OCI-LY7 (cell line): ENCODE measurements around the gene UQCRQ. TPM values are rescaled to one million over a fixed set of nuclear protein-coding genes. Genes with fewer than 3 reads are reported as not detected.

Experiments used
- BruUV-seq: library from RNA; stranded (reverse); fragments of 400-500 nt; replicated peaks from 2 replicates; lab custom pipeline; 2021; lab: Mats Ljungman, UMichigan
- CTCF ChIA-PET: fragments of 300-600 bp; sonication (Branson Sonifier 250); formaldehyde crosslinking; loops from one replicate; lab custom pipeline; 2022; ENCODE audit warnings: antibody characterized with exemption; ENCODE audit not compliant: unreplicated experiment; lab: Charles Lee
- POLR2A ChIA-PET: fragments of 300-600 bp; sonication (Branson Sonifier 250); formaldehyde crosslinking; loops from one replicate; lab custom pipeline; 2022; ENCODE audit warnings: antibody characterized with exemption; lab: Charles Lee
- DNase-seq: peaks from one replicate; pipeline ENCODE4 v3.0.0-alpha.2; 2015; ENCODE audit warnings: low spot score
- H2AFZ ChIP-seq: fragments of 200-600 bp; sonication (generic), shearing (Covaris generic); 2 replicates; pipeline ENCODE4 v1.6.1; 2014; ENCODE audit warnings: mild to moderate bottlenecking, antibody characterized with exemption, low read length, moderate library complexity
- H3K27ac ChIP-seq: fragments of 200-600 bp; sonication (generic); 2 replicates; pipeline ENCODE4 v1.5.1; 2014; ENCODE audit warnings: mixed run types, low read depth, mild to moderate bottlenecking, moderate library complexity, low read length, inconsistent platforms; ENCODE audit not compliant: poor library complexity, severe bottlenecking
- H3K36me3 ChIP-seq: fragments of 200-600 bp; sonication (generic); 2 replicates; pipeline ENCODE4 v1.6.1; 2014; ENCODE audit warnings: mild to moderate bottlenecking, antibody characterized with exemption, low read length, moderate library complexity, mixed read lengths; ENCODE audit not compliant: insufficient read depth
- H3K4me1 ChIP-seq: fragments of 200-600 bp; sonication (generic); 2 replicates; pipeline ENCODE4 v1.5.1; 2014; ENCODE audit warnings: mild to moderate bottlenecking, low read length; ENCODE audit not compliant: insufficient read depth, poor library complexity, severe bottlenecking
- H3K4me2 ChIP-seq: fragments of 200-600 bp; sonication (generic); 2 replicates; pipeline ENCODE4 v1.6.1; 2014; ENCODE audit warnings: mild to moderate bottlenecking, low read length
- H3K4me3 ChIP-seq: fragments of 200-600 bp; sonication (generic); 2 replicates; pipeline ENCODE4 v1.5.1; 2014; ENCODE audit warnings: mild to moderate bottlenecking, low read depth, low read length; ENCODE audit not compliant: poor library complexity, severe bottlenecking
- H3K79me2 ChIP-seq: fragments of 200-600 bp; sonication (generic); 2 replicates; pipeline ENCODE4 v1.6.1; 2016; ENCODE audit warnings: low read depth, mild to moderate bottlenecking, low read length, moderate library complexity, mixed read lengths; ENCODE audit not compliant: insufficient read depth
- H3K9me2 ChIP-seq: fragments of 200-600 bp; sonication (generic); 2 replicates; pipeline ENCODE4 v1.6.1; 2016; ENCODE audit warnings: mild to moderate bottlenecking, low read length, mixed read lengths; ENCODE audit not compliant: insufficient read depth
- H3K9me3 ChIP-seq: fragments of 200-600 bp; sonication (generic); 2 replicates; pipeline ENCODE4 v1.6.1; 2014; ENCODE audit warnings: mild to moderate bottlenecking, mixed run types, low read length, mixed read lengths
- H4K20me1 ChIP-seq: fragments of 200-600 bp; sonication (generic); 2 replicates; pipeline ENCODE4 v1.6.1; 2014; ENCODE audit warnings: mild to moderate bottlenecking, antibody characterized with exemption, low read length, moderate library complexity, mixed read lengths; ENCODE audit not compliant: insufficient read depth
- EZH2phosphoT487 ChIP-seq: fragments of 200-600 bp; sonication (generic); IDR thresholded peaks from 2 replicates; pipeline ENCODE4 v1.6.1; 2018; ENCODE audit warnings: low read depth, borderline replicate concordance, mild to moderate bottlenecking, mixed run types, antibody characterized with exemption, low read length, moderate library complexity, mixed read lengths
- intact Hi-C: fragments of 100-400 bp; cut with micrococcal nuclease; formaldehyde crosslinking; loops from one replicate; pipeline ENCODE4 v1.10.0; 2022; ENCODE audit not compliant: unreplicated experiment
- total RNA-seq, 2 experiments: library from RNA; depleted of rRNA in 1 of 2; stranded (reverse); fragments of >200 nt in 1 of 2; shearing (Covaris generic) in 1 of 2; gene quantifications; 2 replicates each; pipeline ENCODE4 v1.2.3, GENCODE V29; 2014 to 2022
- TF ChIP-seq, protein P1 (sequence below): fragments of 200-600 bp; sonication (generic); conservative IDR thresholded peaks from 2 replicates; pipeline ENCODE4 v1.5.1; 2014; ENCODE audit warnings: mild to moderate bottlenecking, antibody characterized with exemption, low read length, moderate library complexity, mixed read lengths

The UQCRQ gene
- total RNA-seq, 2 experiments from 2014 or later, result 140 to 310 TPM

DNA sequence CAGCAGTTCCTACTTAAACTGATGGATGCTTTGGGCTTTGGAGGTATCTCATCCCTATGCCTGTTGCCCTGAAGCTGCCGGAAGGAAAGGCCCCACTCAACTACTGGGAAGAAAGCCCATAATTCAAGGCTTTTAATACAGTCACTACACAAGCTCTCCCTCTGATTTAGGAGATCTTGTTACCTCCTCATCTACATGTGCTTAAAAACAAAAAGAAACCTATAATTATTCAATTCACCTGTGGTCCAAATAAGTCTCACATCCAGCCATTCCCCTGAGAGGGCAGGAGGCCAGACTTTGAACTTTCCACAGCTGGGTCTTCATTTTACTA, 6.3 kb downstream of the UQCRQ start:
- H3K4me2 ChIP-seq, result no peak overlapping the region
- ChIA-PET CTCF (no interaction called here), POLR2A (interaction anchor here (1.0 to 1.3 kb wide), 2 partner anchors 9 to 23 kb away, joined by 3 read pairs; no protein-coding TSS in a partner anchor)

DNA sequence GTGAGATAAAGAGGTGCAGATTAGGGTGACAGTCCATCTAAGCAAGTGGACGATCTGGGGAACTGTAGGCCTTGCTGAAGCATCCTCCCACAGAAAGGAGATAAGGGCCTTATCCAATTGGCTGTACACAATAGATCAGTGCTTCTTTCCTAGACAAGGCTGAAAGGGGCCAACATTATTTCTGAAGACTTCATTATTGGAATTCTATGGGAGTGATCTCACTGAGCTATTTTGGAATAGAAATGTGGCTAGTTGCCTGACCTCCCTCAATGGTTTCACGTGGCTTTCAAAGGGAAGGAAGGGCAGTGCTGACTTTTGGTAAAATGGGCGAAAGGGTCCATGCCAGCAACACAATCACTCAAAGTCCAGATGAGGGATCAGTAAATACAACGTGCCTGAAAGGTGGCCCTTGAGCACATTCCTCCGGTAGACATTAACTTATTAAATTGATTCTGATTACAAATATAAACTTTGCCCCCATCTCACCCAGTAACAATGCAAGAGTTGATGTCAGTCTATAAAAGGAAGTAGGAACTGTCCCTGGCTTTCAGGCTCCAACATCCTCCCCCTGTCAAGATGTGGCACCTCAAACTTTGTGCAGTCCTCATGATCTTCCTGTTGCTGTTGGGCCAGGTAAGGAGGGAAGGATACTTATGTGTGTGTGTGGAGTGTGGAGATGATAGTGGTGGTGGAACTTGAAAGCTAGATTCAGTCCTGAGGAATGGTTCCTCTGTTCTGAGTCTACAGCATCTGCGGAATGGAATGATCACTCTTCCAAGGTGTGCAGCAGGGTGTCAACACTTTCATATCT, 6.9 kb downstream of the UQCRQ start, which contains the start of gene LEAP2:
TSS of gene LEAP2 (plus strand) at position 550 of the 811 bp plus-strand sequence. CDS start at position 577, 27 bp downstream.
- ChIA-PET POLR2A (interaction anchor here (1.3 kb wide), 1 partner anchor 10 kb away, joined by 3 read pairs; no protein-coding TSS in a partner anchor), CTCF (no interaction called here)
- H3K4me2 ChIP-seq, result no peak within 1 kb of the TSS
- no peak within 1 kb of the TSS for H2AFZ ChIP-seq
- H3K36me3 ChIP-seq, result peaks cover 81% of the 10 kb centered on the region
- H3K9me2 ChIP-seq, result no peaks in the 10 kb centered on the region
- intact Hi-C loops, result no loop called here
- no peak within 1 kb of the TSS for H3K4me3 ChIP-seq
- DNase-seq, result no peak
- H4K20me1 ChIP-seq, result no peaks in the 10 kb centered on the region
- H3K27ac ChIP-seq, result no peak within 1 kb of the TSS
- no peaks in the 10 kb centered on the region for H3K79me2 ChIP-seq
- BruUV-seq, result no TSS peak
- no peaks in the 10 kb centered on the region for H3K9me3 ChIP-seq
- no peak for TF ChIP-seq EZH2phosphoT487
- TF ChIP-seq, protein P1, sequence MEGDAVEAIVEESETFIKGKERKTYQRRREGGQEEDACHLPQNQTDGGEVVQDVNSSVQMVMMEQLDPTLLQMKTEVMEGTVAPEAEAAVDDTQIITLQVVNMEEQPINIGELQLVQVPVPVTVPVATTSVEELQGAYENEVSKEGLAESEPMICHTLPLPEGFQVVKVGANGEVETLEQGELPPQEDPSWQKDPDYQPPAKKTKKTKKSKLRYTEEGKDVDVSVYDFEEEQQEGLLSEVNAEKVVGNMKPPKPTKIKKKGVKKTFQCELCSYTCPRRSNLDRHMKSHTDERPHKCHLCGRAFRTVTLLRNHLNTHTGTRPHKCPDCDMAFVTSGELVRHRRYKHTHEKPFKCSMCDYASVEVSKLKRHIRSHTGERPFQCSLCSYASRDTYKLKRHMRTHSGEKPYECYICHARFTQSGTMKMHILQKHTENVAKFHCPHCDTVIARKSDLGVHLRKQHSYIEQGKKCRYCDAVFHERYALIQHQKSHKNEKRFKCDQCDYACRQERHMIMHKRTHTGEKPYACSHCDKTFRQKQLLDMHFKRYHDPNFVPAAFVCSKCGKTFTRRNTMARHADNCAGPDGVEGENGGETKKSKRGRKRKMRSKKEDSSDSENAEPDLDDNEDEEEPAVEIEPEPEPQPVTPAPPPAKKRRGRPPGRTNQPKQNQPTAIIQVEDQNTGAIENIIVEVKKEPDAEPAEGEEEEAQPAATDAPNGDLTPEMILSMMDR, result no peak
- no peaks in the 10 kb centered on the region for H3K4me1 ChIP-seq

More for the DNA sequence above, 6.3 kb downstream of the UQCRQ start:
- Histone ChIP-seq H3K9me3 (no peaks in the 10 kb centered on the region), H2AFZ (no peak overlapping the region), H3K36me3 (peaks cover 81% of the 10 kb centered on the region), H3K27ac (no peak overlapping the region), H3K9me2 (no peaks in the 10 kb centered on the region), H4K20me1 (no peaks in the 10 kb centered on the region), H3K4me3 (no peak overlapping the region), H3K4me1 (peaks cover 5% of the 10 kb centered on the region), H3K79me2 (peaks cover 1% of the 10 kb centered on the region; the same call in 1 of the 2 replicates)
- DNase-seq, result no peak
- TF ChIP-seq, protein P1, result no peak
- no peak for TF ChIP-seq EZH2phosphoT487
- intact Hi-C loops, result no loop called here
- no TSS peak for BruUV-seq

DNA sequence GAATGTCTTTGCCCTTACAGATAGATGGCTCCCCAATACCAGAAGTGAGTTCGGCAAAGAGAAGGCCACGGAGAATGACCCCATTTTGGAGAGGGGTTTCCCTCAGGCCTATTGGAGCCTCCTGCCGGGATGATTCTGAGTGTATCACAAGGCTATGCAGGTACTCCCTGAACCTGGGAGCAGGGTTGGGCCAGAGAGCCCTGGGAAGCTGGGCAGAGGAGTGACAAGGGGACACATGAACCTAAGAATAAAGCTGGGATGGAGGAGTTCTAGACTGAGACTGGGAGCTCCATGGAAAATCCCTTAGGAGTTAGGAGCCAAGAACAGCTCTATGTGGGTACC, 7.5 kb downstream of the UQCRQ start:
- no TSS peak for BruUV-seq
- intact Hi-C loops, result no loop called here
- H3K36me3 ChIP-seq, result peaks cover 81% of the 10 kb centered on the region
- no peaks in the 10 kb centered on the region for H3K9me3 ChIP-seq
- no peak overlapping the region for H3K4me3 ChIP-seq
- no peak overlapping the region for H3K27ac ChIP-seq
- H3K9me2 ChIP-seq, result no peaks in the 10 kb centered on the region
- H3K79me2 ChIP-seq, result no peaks in the 10 kb centered on the region
- TF ChIP-seq, protein P1, result no peak
- TF ChIP-seq EZH2phosphoT487, result no peak
- no peaks in the 10 kb centered on the region for H4K20me1 ChIP-seq
- no peak overlapping the region for H3K4me2 ChIP-seq
- H3K4me1 ChIP-seq, result no peaks in the 10 kb centered on the region
- ChIA-PET POLR2A (no interaction called here), CTCF (no interaction called here)
- no peak for DNase-seq
- H2AFZ ChIP-seq, result no peak overlapping the region
